Mucosa of rectum (tissue), 2 donors: Measurements from ENCODE around the gene LURAP1L.

ENCODE experiments used
- H3K27ac ChIP-seq, 2 donors: one replicate each; pipeline ENCODE4 v1.7.0; 2013; ENCODE audit warnings: inconsistent platforms in 2 of 2, low read depth in 2 of 2, low read length in 2 of 2
- H3K27me3 ChIP-seq, 2 donors: one replicate each; pipeline ENCODE4 v1.7.0; 2013; ENCODE audit warnings: low read length in 2 of 2; ENCODE audit not compliant: control insufficient read depth in 2 of 2, insufficient read depth in 2 of 2
- H3K36me3 ChIP-seq, 2 donors: one replicate each; pipeline ENCODE4 v1.7.0; 2013; ENCODE audit warnings: low read length in 2 of 2; ENCODE audit not compliant: control insufficient read depth in 2 of 2, insufficient read depth in 2 of 2
- H3K4me1 ChIP-seq, 2 donors: one replicate each; pipeline ENCODE4 v1.7.0; 2013; ENCODE audit warnings: low read length in 2 of 2, mild to moderate bottlenecking in 1 of 2; ENCODE audit not compliant: control insufficient read depth in 2 of 2, insufficient read depth in 2 of 2
- H3K4me3 ChIP-seq, 2 donors: one replicate each; pipeline ENCODE4 v1.7.0; 2013; ENCODE audit warnings: low read length in 2 of 2
- H3K9ac ChIP-seq, 2 donors: one replicate each; pipeline ENCODE4 v1.7.0; 2013; ENCODE audit warnings: low read length in 2 of 2, low read depth in 1 of 2, mild to moderate bottlenecking in 1 of 2
- H3K9me3 ChIP-seq, 2 donors: one replicate each; pipeline ENCODE4 v1.7.0; 2013; ENCODE audit warnings: low read length in 2 of 2; ENCODE audit not compliant: control insufficient read depth in 2 of 2
- donor health status: healthy.
- donor health status: Normal muscosa, but diverticular disease.

LURAP1L gene

DNA sequence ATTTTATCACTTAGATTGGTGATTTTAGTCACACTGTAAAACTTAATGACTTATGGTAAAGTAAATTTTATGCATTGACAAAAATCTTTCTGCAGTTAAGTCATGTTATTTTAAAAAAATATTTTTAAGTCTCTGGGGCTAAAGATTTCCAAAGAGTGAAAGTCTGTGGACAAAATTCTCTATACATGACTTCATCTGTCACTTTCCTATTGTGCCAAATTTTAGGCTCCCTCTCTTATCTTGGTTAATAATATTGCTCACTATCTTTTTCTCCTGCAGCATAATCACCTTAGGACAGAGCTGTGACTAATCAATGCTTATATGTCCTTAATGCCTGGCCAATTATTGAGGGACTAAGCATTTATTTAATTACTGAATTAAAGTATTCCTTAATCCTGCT, 15.2 kb downstream of the LURAP1L start:
- Histone ChIP-seq H3K27me3 (no peaks in the 10 kb centered on the region), H3K4me1 (peaks cover 0 to 2% of the 10 kb centered on the region in 2 donors), H3K9ac (no peak overlapping the region), H3K9me3 (no peaks in the 10 kb centered on the region), H3K36me3 (no peaks in the 10 kb centered on the region), H3K4me3 (no peak overlapping the region), H3K27ac (no peak overlapping the region)

DNA sequence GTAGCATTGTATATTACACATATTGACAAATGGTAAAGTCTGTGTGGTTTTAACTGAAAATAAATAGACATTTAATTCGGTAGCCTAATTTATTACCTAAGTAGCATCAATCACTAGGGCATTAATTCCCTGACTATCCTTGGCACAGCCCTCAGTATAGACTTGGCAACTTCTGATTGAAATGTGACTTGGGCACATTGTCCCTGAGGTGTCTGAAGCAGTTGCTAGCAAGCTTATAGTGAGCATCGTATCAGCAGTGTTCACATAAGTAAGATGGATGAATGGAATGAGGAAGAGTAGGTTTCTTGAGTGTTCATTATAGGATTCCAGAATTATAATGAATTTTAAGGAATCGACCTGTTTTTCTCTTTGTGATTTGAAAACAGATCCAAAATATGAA, 16.1 kb downstream of the LURAP1L start:
- Histone ChIP-seq H3K4me3 (no peak overlapping the region), H3K36me3 (no peaks in the 10 kb centered on the region), H3K27ac (no peak overlapping the region), H3K4me1 (no peaks in the 10 kb centered on the region), H3K9me3 (no peaks in the 10 kb centered on the region), H3K27me3 (no peaks in the 10 kb centered on the region), H3K9ac (no peak overlapping the region)

DNA sequence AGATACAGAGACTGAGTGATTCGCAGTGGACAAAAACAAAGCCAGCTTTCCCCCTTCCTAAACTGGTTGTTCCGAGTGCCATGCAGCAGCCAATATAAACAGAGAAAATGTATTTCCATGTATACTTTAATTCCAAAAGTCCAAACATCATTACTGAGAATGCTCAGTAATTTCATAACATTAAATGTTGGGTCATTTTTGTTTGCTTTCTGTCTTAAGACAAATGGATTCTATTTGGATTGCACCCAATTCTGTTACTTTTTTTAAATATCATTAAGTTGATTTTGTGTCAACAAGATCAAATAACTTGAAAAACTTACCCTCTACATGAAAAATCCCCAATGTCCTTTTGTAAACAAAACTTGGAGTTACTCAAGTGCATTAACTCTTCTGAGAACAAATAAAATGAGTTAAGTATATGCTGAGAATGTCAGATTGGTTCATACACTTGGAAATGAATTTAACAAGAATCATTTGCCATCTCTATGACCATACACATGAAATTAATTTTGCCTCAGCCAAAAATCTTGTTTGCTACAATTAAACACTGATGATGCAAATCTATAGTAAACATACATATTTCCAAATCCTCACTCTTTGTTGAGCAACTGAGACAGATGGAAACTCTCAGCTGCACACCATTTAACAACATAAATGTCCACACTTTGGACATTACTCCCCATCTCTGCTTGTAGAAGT, 19.4 kb downstream of the LURAP1L start:
- Histone ChIP-seq H3K27me3 (no peaks in the 10 kb centered on the region), H3K27ac (no peak overlapping the region), H3K9me3 (no peaks in the 10 kb centered on the region), H3K36me3 (no peaks in the 10 kb centered on the region), H3K4me1 (no peaks in the 10 kb centered on the region), H3K9ac (no peak overlapping the region), H3K4me3 (no peak overlapping the region)

DNA sequence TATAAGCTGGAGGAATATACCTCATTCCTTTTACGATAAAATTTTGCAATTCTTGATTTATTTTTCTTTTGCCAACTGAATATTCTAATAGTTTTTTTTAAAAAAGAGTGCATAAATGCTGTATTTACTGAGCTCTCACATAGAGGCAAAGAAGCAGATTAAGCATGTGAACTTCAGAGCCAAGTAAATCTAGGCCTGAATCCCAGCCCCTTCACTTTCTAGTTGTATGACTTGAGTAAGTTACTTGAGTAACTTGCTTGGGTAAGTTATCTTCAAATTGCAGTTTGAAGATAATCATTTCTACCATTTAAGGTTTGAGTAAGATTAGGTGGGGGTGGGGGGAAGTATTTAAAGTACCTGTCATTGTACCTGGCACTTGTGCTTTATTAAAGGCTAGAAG, 21.8 kb downstream of the LURAP1L start:
- no peaks in the 10 kb centered on the region for H3K36me3 ChIP-seq
- no peak overlapping the region for H3K27ac ChIP-seq
- H3K4me3 ChIP-seq = no peak overlapping the region
- H3K9ac ChIP-seq = no peak overlapping the region
- no peaks in the 10 kb centered on the region for H3K27me3 ChIP-seq
- H3K4me1 ChIP-seq = no peaks in the 10 kb centered on the region
- H3K9me3 ChIP-seq = no peaks in the 10 kb centered on the region

DNA sequence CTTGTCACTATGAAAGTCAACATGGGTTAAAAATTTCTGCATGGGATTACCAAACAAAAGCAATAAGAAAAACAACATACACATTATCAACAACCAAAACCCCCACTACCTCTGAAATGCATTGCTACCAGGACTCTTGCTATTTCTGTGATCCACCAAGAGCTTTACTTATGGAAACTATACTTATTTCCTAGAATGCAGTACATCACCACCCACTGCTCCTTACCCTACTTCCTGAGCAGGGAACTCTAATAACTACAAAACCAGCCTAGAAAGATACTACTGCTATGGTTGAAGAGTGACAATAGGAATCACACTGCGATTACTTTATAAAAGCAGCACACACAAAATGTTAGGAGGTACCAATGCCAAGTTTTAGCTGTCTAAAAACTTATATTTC, 22.2 kb downstream of the LURAP1L start:
- H3K36me3 ChIP-seq = no peaks in the 10 kb centered on the region
- H3K9me3 ChIP-seq = no peaks in the 10 kb centered on the region
- H3K4me1 ChIP-seq = no peaks in the 10 kb centered on the region
- H3K27ac ChIP-seq = no peak overlapping the region
- no peak overlapping the region for H3K4me3 ChIP-seq
- H3K9ac ChIP-seq = no peak overlapping the region
- no peaks in the 10 kb centered on the region for H3K27me3 ChIP-seq

DNA sequence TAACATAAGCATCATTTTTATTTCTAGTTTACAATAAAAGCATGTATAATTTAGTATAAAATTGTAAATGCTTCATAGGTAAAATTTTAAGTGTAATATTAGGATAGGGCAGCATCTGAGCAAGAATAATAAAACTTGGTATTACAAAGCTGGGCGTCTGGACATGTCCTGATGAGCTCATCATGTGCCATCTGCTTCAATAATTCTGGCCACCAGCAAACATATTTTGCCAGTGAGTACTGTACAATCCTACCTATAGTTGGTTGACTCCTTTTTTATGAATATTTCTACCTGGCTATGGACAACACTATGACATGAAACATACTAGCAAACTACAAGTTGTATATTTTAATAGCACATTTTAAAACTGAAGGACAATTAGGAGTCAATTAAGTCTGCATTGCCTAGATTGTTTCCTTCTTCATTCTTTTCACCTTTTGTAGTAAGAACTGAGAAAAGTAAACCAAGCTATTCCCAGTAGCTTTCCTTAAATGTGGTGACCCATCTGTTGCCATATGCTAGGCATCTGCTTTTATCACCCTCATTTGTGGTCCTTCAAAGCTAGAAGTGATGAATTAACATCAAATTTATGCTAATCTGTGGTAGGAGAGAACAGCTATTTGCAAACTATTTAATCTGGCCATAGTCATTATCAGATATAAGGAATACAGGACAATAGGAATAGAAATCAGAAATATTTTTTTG, 23.4 kb downstream of the LURAP1L start:
- no peak overlapping the region for H3K4me3 ChIP-seq
- H3K9me3 ChIP-seq = no peaks in the 10 kb centered on the region
- no peaks in the 10 kb centered on the region for H3K27me3 ChIP-seq
- H3K27ac ChIP-seq = no peak overlapping the region
- H3K9ac ChIP-seq = no peak overlapping the region
- no peaks in the 10 kb centered on the region for H3K36me3 ChIP-seq
- no peaks in the 10 kb centered on the region for H3K4me1 ChIP-seq

DNA sequence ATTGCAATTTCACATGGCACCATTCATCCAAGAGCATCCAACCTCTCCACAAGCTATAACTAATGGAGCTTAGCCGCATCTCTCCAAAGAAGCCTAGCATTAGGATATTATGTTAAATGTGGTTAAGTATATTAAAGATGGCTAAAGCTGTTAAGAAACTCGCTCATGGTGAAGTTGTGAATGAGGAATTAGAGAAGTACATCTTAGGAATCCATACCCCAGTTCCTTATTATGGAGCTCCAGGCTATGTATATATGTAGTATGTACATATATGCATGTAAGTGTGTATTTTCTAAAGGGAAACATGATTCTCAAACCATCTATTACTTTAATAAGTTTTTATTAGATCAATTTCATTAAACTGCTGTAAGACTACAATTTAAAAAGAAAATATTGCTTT, 26.4 kb downstream of the LURAP1L start:
- Histone ChIP-seq H3K27ac (no peak overlapping the region), H3K4me3 (no peak overlapping the region), H3K27me3 (no peaks in the 10 kb centered on the region), H3K36me3 (no peaks in the 10 kb centered on the region), H3K9ac (no peak overlapping the region), H3K4me1 (no peaks in the 10 kb centered on the region), H3K9me3 (no peaks in the 10 kb centered on the region)

DNA sequence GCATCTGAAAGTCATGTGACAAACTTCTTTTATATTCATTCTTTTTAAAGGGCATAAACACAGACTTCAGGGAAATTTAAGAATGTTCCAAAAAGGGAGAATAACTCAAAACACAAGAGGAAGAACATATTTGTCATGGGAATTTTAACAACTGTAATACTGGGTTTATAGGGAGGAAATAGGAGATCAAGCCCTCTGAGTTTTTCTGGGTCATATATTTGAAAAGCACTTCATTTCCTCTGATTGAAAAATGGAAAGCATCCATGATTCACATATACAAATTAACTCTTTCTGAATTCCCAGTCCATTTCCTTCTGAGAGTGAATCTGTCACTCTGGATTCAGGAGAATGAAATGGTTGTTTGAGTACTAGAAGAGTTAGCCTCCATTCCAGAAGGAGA, 26.8 kb downstream of the LURAP1L start:
- H3K9me3 ChIP-seq = no peaks in the 10 kb centered on the region
- no peaks in the 10 kb centered on the region for H3K4me1 ChIP-seq
- no peak overlapping the region for H3K9ac ChIP-seq
- no peak overlapping the region for H3K27ac ChIP-seq
- no peaks in the 10 kb centered on the region for H3K36me3 ChIP-seq
- H3K4me3 ChIP-seq = no peak overlapping the region
- no peaks in the 10 kb centered on the region for H3K27me3 ChIP-seq

DNA sequence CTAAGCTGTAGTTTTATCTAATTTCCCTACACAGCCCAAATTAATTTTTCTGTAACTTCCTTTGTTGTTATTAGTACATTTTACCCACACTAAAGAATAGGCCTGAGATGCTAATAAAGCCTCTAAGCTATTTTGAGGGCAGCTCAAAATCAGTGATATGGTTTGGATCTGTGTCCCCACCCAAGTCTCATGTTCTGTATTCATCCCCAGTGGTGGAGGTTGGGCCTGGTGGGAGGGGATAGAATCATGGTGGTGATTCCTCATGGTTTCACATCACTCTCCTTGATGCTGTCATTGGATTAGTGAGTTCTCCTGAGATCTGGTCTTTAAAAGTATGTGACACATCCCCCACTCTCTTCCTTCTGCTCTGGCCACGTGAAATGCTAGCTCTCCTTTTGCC, 27.3 kb downstream of the LURAP1L start:
- Histone ChIP-seq H3K27ac (no peak overlapping the region), H3K9me3 (no peaks in the 10 kb centered on the region), H3K27me3 (no peaks in the 10 kb centered on the region), H3K4me3 (no peak overlapping the region), H3K4me1 (no peaks in the 10 kb centered on the region), H3K36me3 (no peaks in the 10 kb centered on the region), H3K9ac (no peak overlapping the region)

DNA sequence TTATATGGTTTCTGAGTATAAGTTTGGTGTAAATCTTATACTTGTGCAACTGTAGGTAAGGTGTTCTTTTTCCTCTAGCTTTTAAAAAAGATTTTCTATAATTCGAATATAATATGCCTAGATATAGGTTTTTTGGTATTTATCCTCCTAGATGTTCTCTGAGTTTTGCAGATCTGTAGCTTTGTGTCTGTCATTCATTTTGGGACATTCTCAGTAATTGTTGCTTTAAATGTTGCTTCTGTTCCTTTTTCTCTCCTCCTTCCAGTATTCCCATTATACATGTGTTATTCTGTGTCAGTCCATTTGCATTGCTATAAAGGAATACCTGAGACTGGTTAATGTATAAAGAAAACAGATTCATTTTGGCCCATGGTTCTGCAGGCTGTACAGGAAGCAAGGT, 33.7 kb downstream of the LURAP1L start:
- no peaks in the 10 kb centered on the region for H3K27me3 ChIP-seq
- no peaks in the 10 kb centered on the region for H3K9me3 ChIP-seq
- no peak overlapping the region for H3K27ac ChIP-seq
- peaks cover 1 to 4% of the 10 kb centered on the region in 2 donors for H3K4me1 ChIP-seq
- H3K36me3 ChIP-seq = no peaks in the 10 kb centered on the region
- H3K4me3 ChIP-seq = no peak overlapping the region
- no peak overlapping the region for H3K9ac ChIP-seq
